Glomerular visceral epithelial cell (primary cell): ENCODE measurements around the gene ZGPAT.
A peak's percentile ranks its signal among the peaks of the same experiment; 100 is the strongest.

Experiments
- DNase-seq: peaks from one replicate; pipeline ENCODE4 v3.0.0-alpha.2; 2016; ENCODE audit errors: extremely low spot score

The ZGPAT gene

DNA sequence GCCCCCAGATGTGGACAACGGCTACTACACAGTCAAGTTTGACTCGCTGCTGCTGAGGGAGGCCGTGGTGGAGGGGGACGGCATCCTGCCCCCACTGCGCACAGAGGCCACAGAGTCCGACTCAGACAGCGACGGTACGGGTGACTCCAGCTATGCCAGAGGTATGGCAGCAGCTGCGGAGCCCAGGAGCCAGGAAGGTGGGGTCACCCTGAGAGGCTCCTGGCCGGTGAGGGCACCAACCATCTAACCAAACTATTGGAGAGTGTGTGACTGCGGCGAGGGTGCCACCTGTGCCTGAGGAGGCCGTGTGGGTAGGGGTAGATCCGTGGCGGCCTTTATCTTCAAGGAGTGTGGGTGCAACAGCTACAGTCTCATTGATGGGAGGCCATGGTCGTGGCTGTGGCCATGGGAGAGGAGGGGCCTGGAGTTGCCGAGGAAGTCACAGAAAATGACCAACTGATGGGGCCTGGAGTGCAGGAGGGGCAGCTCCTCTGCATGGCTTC, 25.8 kb downstream of the ZGPAT start:
- no peak for DNase-seq

DNA sequence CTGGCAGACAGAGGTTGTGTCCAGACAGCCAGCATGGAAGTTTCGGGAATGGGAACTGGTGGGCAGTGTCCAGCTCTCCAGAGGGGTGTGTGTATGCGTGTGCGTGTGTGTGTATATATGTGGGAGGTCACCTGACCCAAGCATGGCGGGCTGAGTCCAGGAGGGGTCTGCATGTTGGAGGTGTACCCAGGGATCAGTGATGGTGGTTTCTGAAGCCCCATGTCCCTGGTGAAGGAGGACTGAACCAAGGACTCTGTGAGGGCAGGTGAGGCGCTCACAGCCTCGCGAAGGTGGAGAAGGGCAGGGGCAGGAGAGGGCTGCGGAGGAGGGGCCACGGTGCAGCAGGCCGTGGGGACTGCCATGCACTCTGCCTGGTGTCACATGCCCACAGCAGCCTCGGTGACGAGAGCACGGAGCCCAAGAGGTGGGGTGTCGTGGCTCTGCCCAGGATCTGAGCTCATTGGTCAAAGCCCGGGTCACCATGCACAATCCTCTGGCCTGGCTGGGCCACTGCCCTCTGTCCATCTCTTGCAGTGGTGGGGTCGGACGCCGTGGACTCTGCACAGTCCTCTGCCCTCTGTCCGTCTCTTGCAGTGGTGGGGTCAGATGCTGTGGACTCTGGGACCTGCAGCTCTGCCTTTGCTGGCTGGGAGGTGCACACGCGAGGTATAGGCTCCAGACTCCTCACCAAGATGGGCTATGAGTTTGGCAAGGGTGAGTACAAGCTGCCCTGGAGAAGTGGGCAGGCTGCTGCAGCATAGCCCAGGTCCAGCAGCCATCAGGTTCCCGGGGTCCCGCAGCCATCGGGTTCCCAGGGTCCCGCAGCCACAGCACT, 26.5 kb downstream of the ZGPAT start:
- DNase-seq = no peak

DNA sequence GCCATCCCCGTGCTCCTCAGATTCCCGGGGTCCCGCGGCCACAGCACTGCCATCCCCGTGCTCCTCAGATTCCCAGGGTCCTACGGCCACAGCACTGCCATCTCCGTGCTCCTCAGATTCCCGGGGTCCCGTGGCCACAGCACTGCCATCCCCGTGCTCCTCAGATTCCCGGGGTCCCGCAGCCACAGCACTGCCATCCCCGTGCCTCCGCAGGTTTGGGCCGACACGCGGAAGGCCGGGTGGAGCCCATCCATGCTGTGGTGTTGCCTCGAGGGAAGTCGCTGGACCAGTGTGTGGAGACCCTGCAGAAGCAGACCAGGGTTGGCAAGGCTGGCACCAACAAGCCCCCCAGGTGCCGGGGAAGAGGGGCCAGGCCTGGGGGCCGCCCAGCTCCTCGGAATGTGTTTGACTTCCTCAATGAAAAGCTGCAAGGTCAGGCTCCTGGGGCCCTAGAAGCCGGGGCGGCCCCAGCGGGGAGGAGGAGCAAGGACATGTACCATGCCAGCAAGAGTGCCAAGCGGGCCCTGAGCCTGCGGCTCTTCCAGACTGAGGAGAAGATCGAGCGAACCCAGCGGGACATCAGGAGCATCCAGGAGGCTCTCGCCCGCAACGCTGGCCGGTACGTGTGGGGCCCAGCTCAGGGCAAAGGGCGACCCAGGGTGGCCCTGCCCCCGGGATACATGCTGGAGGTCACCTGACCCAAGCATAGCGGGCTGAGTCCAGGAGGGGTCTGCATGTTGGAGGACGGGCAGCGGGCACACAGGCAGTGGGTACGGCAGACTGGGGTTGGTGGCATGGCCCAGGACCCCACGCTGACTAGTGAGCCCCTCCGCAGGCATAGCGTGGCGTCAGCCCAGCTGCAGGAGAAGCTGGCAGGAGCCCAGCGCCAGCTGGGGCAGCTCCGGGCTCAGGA, 27.4 kb downstream of the ZGPAT start:
- no peak for DNase-seq

DNA sequence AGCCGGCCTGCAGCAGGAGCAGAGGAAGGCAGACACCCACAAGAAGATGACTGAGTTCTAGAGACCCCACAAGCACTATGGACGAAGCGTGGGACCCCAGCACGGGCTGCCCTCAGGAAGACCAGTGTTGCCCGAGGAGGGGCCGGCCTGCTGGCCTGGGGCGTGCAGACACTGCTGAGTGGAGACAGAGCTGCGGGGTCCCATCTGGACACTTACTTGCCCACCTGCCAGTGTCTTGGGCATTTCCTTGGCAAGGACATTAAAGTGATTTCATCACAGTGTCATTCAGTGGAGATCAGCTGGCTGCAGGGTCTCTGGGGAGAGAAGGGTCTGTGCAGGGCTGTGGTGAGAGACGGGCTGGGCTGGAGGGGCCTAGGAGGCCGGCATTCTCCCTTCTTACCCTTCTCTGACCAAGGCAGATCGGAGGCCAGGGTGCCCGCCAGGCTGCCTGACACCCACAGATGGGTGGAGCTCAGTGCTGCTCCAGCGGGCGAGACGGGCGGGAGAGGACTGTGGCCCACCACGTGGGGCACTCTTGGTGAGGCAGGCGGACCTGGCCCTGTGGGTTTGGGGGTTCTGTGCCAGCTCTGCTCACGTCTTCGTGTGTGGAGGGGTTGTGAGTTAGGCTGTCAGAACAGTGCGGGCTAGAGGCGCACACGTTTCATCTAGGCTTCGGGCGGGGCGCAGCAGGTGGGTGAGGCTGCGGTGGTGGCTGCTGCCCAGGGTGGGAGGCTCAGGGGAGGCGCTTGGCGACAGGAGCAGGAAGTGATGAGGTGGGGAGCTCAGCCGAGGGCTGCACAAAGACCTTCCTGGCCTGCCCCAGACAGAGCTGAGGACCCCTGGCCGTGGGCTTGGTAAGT, 28.2 kb downstream of the ZGPAT start, which contains the start of gene LIME1:
Gene LIME1 (plus strand): TSS at position 806 of the 860 bp plus-strand sequence. CDS start 886 bp downstream, outside the sequence.
- DNase-seq = no peak

DNA sequence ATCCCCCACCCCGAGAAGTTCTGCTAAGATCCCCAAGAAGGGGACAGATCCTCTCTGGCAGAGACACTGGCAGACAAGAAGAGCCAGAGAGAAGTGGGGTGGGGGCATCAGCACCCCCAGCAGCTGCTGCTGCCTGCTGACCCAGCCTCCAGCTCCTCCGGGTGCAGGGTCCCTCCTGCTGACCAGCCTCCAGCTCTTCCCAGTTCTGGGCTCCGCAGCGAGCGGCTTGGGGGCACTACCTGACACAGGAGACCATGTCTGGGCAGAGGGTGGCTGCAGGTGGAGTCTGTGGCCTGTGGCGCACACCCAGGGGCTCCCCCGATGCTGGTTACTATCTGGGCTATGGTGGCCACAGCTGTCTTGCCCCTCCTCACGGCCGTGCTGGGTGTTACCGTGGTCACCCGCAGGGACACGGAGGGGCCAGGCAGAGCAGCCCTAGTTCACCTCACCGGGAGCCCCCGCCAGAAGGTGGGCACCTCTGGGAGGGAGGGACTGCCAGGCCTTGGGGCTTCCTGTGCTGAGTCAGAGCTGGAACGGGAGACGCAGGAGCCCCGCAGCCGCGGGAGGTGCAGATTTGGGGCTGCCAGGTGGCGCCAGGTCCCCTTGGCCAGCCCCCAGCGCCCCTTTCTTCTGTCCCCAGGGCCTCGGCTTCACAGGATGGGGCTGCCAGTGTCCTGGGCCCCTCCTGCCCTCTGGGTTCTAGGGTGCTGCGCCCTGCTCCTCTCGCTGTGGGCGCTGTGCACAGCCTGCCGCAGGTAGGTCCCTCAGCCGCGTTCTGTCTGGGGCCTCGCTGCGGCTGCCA, 29.3 kb downstream of the ZGPAT start:
- DNase-seq = no peak

DNA sequence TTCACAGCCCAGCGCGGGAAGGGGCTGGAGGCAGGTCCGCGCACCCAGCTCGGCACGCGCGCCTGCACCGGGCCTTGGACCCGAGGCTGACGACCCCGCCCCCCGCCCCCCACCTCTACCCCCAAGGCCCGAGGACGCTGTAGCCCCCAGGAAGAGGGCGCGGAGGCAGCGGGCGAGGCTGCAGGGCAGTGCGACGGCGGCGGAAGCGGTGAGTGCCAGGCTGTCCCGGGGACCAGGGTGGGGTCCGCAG, 29.8 kb downstream of the ZGPAT start:
- DNase-seq = no peak

DNA sequence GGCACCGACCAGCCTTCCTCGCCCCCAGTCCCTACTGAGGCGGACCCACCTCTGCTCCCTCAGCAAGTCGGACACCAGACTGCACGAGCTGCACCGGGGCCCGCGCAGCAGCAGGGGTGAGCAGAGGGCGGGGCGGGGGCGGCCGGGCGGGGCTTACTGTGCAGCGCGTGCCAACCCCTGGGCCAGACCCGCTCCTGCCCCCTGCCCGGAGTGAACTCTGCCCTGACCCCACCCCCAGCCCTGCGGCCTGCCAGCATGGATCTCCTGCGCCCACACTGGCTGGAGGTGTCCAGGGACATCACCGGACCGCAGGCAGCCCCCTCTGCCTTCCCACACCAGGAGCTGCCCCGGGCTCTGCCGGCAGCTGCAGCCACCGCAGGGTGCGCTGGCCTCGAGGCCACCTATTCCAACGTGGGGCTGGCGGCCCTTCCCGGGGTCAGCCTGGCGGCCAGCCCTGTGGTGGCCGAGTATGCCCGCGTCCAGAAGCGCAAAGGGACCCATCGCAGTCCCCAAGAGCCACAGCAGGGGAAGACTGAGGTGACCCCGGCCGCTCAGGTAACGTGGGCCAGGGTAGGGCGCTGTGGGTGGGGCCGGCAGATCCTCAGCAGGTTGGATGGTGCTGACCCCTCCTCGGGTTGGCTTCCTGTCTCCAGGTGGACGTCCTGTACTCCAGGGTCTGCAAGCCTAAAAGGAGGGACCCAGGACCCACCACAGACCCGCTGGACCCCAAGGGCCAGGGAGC, 30.3 kb downstream of the ZGPAT start:
- DNase-seq = no peak

DNA sequence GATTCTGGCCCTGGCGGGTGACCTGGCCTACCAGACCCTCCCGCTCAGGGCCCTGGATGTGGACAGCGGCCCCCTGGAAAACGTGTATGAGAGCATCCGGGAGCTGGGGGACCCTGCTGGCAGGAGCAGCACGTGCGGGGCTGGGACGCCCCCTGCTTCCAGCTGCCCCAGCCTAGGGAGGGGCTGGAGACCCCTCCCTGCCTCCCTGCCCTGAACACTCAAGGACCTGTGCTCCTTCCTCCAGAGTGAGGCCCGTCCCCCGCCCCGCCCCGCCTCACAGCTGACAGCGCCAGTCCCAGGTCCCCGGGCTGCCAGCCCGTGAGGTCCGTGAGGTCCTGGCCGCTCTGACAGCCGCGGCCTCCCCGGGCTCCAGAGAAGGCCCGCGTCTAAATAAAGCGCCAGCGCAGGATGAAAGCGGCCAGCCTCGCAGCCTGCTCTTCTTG, 30.9 kb downstream of the ZGPAT start:
- peak; percentile 1 for DNase-seq

DNA sequence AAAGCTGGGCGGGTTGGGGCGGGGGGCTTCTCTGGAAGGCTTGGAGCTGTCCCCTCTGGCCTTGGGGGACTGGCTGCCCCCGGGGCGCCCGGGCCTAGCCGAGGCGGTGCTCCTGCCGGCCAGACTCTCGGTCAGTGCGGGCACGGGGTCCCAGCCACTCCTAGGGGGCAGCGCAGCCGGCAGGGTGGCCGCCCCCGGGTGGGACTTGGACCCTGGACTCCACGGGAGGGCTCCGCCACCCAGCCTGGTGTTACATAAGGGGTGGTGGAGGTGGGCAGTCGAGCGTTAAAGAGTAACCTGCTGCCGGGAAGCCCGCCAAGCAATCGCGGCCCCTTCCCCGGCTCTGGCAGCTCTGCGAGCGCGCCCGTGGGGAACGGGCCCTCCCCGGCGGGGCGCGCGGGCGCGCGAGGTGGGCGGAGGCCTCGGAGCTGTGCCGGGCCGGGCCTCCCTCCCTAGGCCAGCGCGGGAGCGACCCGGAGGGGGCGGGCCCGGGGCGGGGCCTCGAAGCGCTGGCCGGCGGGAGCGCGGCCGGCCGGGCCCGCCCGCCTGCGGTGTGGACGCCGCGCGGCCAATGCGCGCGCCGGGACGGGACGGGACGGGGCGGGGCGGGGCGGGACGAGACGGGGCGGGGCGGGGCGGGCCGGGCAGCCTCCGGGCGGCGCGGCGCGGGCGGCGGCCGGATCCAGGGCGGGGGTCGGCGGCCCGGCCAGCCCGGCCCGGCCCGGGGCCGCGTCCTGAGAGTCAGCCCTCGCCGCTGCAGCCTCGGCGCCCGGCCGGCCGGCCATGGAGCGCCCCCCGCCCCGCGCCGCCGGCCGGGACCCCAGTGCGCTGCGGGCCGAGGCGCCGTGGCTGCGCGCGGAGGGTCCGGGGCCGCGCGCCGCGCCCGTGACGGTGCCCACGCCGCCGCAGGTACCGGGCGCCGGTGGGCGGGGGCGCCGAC, 31.6 kb downstream of the ZGPAT start, which contains the start of gene SLC2A4RG:
Gene SLC2A4RG (plus strand): TSS at position 647 of the 940 bp plus-strand sequence. CDS start 137 bp downstream, at position 784.
- peak; percentile 90 for DNase-seq

DNA sequence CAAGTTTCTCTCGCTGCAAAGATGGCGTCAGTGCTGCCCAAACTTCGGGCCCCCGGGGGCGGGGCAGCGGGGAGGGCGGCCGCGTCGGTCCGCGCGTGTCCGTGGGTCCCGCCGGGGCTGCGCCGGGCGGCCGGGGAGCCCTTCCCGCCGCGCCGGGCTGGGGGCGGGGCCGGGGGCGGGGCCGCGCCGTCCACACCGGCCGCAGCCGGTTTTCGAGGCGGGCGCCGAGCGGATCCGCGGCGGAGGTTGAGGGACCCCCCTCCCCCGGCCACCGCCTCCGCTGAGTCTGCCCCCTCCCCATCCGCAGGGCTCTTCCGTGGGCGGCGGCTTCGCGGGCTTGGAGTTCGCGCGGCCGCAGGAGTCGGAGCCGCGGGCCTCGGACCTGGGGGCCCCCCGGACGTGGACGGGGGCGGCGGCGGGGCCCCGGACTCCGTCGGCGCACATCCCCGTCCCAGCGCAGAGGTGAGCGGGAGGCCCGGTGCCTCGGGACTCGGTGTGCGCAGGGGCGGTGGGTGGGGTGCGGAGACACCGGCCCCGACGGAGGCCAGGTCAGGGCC, 32.3 kb downstream of the ZGPAT start:
- DNase-seq = peak; percentile 61

DNA sequence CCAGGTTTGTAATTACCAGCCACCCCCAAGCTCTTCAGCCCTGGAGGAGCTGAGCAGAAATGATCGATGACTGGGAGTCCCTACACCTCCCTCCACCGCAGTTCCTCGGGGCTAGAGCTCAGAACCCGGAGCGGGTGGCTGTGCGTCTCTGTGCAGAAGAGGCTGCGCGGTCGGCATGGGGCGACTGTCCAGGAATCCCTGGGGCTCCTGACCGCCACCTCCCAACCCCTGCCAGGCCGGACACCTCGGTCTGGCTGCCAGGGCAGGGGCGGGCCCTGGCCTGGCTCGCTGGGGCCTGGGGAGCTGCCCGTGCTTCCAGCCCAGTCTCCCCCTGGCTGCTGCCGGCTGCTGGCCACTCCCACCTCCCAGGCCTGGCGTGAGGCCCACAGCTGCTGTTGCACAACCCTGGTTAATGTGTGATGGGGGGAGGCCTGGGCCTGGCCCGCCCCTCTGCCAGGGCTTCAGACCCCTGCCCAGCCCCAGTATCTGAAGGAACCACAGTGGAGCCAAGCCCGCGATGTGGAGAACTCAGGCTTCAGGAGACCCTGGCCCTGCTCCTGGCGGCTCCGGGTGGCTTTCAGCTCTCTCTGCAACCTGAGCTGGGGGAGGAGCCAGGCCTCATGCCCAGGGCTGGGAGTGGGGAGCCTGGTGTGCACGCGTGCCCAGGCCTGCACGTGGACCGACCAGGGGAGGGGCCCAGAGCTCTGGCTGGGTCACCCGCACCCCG, 33.0 kb downstream of the ZGPAT start:
- peak; percentile 96 for DNase-seq

DNA sequence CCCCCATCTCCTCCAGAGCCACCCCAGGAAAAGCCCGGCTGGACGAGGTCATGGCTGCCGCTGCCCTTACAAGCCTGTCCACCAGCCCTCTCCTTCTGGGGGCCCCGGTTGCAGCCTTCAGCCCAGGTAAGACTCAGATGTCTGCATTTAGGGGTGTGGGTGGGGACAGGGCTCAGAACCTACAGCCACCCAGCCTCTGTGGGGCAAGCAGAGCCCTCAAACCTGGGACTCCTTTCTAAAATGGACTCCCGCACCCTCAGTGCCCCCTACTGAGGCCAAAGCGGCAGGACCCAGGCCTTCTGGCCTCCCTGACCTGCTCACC, 33.5 kb downstream of the ZGPAT start:
- no peak for DNase-seq

DNA sequence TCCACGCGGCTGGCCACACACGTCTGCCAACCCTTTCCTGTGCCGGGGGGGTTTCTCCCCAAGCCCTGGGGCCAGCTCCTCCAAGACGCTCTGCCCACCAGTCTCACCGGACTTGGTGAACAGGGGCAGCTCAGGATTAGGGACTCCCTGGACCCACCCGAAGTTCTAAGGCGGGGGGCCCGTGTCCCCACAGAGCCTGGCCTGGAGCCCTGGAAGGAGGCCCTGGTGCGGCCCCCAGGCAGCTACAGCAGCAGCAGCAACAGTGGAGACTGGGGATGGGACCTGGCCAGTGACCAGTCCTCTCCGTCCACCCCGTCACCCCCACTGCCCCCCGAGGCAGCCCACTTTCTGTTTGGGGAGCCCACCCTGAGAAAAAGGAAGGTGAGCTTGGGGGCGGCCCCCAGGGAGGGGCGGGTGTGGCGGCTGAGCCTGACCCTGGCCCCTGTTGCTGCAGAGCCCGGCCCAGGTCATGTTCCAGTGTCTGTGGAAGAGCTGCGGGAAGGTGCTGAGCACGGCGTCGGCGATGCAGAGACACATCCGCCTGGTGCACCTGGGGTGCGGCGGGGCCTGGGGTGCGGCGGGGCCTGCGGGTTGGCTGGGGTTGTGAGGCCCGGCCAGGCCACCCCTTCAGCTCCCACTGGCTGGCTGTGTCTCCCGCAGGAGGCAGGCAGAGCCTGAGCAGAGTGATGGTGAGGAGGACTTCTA, 34.0 kb downstream of the ZGPAT start:
- DNase-seq = no peak

DNA sequence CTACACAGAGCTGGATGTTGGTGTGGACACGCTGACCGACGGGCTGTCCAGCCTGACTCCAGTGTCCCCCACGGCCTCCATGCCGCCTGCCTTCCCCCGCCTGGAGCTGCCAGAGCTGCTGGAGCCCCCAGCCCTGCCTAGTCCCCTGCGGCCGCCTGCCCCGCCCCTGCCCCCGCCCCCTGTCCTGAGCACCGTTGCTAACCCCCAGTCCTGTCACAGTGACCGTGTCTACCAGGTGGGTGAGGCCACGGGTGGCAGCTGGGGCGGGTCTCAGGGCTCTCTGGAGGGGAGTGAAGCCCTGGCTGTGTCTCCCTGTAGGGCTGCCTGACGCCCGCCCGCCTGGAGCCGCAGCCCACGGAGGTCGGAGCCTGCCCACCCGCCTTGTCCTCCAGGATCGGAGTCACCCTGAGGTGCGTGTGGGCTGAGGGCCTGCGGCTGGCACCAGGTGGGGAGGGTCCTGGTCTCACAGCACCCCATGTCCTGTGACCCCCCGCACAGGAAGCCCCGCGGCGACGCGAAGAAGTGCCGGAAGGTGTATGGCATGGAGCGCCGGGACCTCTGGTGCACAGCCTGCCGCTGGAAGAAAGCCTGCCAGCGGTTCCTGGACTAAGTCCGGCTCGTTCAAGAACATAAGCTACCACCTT, 34.7 kb downstream of the ZGPAT start:
- no peak for DNase-seq

DNA sequence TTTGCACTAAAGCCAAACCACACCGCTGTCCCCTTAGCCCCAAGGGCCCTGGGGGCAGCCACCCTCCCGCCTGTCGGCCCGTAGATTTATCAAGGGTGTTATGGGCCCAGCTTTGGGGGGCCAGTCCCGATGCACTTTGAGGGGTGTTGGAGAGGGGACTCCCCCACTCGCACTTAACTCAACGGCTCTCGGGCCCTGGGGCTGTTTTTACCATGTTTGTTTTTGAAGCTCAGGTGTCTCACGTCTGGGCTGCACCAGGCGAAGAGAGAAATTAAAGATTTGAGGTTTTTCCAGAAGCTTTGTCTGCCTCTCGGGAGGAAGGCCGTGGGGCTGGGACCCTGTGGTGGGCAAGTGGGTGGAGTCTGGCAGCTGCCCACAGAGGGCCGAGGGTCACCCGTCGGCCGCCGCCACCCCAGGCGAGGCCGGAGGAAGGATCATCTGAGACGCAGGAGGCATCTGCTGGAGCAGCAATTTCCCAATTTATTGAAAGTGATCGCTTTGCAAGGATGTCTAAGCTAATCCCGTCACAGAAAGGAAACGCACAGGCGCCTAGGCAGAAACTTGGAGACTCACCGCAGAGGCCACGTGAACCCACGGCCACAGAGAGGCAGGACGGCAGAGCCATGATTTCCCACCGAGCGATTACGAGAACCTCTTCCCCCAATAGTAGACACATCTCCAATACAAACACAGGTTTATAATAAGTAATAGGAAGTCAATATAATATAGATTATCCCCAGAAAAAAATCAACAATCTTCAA, 35.6 kb downstream of the ZGPAT start:
- DNase-seq = no peak

DNA sequence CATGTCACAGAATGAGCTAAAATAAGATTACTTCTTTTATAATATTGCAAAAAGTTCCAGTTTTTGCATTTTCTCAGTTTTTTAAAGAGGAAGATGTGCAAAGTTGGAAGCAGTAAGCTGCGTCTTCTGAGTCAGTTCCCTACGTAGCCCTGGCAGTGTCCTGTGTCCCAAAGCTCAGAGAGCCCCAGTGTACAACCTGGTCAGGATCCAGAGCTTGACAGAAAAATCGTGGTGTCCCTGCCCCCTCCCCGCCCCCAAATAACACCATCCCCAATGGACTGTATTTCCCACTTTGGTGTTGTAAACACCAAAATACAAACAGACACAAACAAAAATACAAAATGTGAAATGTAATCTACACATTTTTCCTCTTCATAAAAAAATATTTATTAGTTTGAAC, 36.3 kb downstream of the ZGPAT start:
- no peak for DNase-seq
